HUES6 (cell line): ENCODE measurements around the gene GPC3.
"Not testable (repeated sequence)": the region's sequence is repeated elsewhere in the genome, so short reads cannot be mapped to it uniquely, and the experiment has no call there.

Experiments
- H3K27ac ChIP-seq: 2 replicates; pipeline ENCODE4 v1.7.0; 2013; ENCODE audit warnings: low read depth, mild to moderate bottlenecking, low read length, inconsistent platforms
- H3K27me3 ChIP-seq: 2 replicates; pipeline ENCODE4 v1.6.1; 2013; ENCODE audit warnings: low read length; ENCODE audit not compliant: control insufficient read depth, insufficient read depth
- H3K36me3 ChIP-seq: 2 replicates; pipeline ENCODE4 v1.6.1; 2013; ENCODE audit warnings: low read length; ENCODE audit not compliant: control insufficient read depth, insufficient read depth
- H3K4me1 ChIP-seq: 2 replicates; pipeline ENCODE4 v1.6.1; 2013; ENCODE audit warnings: low read length; ENCODE audit not compliant: control insufficient read depth, insufficient read depth
- H3K4me3 ChIP-seq: 2 replicates; pipeline ENCODE4 v1.5.1; 2013; ENCODE audit warnings: low read depth, low read length
- H3K9ac ChIP-seq: one replicate; pipeline ENCODE4 v1.6.1; 2013; ENCODE audit warnings: mild to moderate bottlenecking, low read length
- H3K9me3 ChIP-seq: 2 replicates; pipeline ENCODE4 v1.6.1; 2013; ENCODE audit warnings: low read depth, low read length; ENCODE audit not compliant: control insufficient read depth, insufficient read depth

The GPC3 gene

GRCh38 chrX:133741303-133741702, 244.1 kb downstream of the GPC3 start:
- no peak overlapping the region for H3K9ac ChIP-seq
- no peak overlapping the region for H3K4me3 ChIP-seq
- H3K27ac ChIP-seq: no peak overlapping the region
- H3K9me3 ChIP-seq: no peaks in the 10 kb centered on the region
- H3K27me3 ChIP-seq: no peaks in the 10 kb centered on the region; the same call in 1 of the 2 replicates
- H3K36me3 ChIP-seq: no peaks in the 10 kb centered on the region
- H3K4me1 ChIP-seq: 0 out of 2 replicates have a peak, but pooled peaks cover 4% of the 10 kb centered on the region

DNA sequence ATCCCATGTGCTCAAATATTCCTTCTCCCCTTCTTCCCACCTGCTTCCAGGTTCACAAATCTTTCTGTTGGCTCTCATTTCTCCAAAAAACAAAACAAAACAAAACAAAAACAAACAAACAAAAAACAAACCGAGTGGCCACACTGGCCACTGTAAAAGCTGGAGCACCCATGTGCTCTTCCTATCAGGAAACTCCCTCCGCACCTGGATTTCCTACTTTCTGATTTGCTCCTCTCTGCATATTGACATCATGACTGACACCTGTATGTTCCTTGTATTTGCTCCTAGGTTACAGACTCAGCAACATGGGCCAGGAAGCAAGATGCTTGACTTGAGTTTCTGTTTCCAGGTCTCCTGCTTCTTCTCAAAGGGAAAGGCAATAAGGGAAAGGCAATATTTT, 258.8 kb downstream of the GPC3 start:
- Histone ChIP-seq H3K27me3 (no peaks in the 10 kb centered on the region; the same call in 1 of the 2 replicates), H3K9ac (no peak overlapping the region), H3K36me3 (no peaks in the 10 kb centered on the region), H3K27ac (no peak overlapping the region), H3K4me3 (no peak overlapping the region), H3K9me3 (no peaks in the 10 kb centered on the region), H3K4me1 (peaks cover 7% of the 10 kb centered on the region)

GRCh38 chrX:133726211-133726630, 259.2 kb downstream of the GPC3 start:
- Histone ChIP-seq H3K27me3 (no peaks in the 10 kb centered on the region; the same call in 1 of the 2 replicates), H3K9ac (no peak overlapping the region), H3K9me3 (no peaks in the 10 kb centered on the region), H3K4me1 (peaks cover 7% of the 10 kb centered on the region), H3K4me3 (no peak overlapping the region), H3K36me3 (no peaks in the 10 kb centered on the region), H3K27ac (no peak overlapping the region)

DNA sequence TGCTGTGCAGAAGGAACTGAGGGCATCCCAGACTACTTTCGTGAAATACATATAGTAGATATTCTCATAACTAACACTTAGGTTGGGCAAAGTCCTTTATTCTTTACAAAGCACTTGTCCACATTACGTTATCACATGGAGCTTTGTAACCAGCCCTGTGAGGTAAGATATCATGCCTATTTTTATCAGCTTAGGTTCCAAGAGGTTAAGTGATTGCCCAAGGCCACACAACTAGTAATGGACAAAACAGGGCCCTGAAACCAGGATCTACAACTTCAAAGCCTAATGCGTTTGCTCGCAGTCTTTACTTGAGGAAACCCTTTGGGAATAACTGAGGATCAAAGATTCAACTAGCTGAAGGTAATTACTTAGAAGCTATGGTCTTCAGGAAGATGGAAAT, 261.5 kb downstream of the GPC3 start:
- Histone ChIP-seq H3K4me1 (peaks cover 7% of the 10 kb centered on the region), H3K9me3 (0 out of 2 replicates have a peak, but pooled peaks cover 3% of the 10 kb centered on the region), H3K36me3 (no peaks in the 10 kb centered on the region), H3K27ac (no peak overlapping the region), H3K4me3 (no peak overlapping the region), H3K27me3 (no peaks in the 10 kb centered on the region; the same call in 1 of the 2 replicates), H3K9ac (no peak overlapping the region)

DNA sequence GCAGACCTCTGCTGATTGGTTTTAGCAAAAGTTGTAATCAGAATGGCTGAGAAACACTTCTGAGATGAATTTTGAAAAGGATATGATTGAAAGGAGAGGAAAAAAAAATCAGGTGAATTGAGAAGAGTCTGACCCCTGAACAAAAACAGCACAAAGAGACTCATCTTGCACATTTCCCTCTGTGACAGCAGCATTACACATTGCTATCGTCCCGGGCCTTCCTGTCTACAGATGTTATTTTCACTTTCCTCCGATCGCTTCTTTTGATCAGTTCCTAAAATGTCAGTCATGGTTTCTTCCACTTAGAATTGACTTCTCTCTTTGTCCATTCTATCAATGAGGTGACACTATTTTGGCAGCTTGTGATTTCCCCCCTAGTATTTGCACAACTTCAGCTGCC, 262.6 kb downstream of the GPC3 start:
- Histone ChIP-seq H3K9ac (no peak overlapping the region), H3K27me3 (no peaks in the 10 kb centered on the region; the same call in 1 of the 2 replicates), H3K9me3 (peaks cover 3% of the 10 kb centered on the region; the same call in 1 of the 2 replicates), H3K4me3 (no peak overlapping the region), H3K27ac (no peak overlapping the region), H3K36me3 (no peaks in the 10 kb centered on the region), H3K4me1 (peaks cover 7% of the 10 kb centered on the region)

DNA sequence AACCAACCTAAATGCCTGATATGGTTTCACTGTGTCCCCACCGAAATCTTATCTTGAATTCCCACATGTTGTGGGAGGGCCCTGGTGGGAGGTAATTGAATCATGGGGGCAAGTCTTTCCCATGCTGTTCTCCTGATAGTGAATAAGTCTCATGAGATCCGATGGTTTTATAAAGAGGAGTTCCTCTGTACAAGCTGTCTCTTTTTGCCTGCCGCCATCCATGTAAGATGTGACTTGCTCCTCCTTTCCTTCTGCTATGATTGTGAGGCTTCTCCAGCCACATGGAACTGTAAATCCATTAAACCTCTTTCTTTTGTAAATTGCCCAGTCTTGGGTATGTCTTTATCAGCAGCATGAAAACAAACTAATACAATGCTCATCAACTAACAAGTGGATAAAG, 265.1 kb downstream of the GPC3 start:
- not testable (repeated sequence) for H3K27me3 ChIP-seq, H3K4me3 ChIP-seq, H3K27ac ChIP-seq, H3K36me3 ChIP-seq, H3K4me1 ChIP-seq, H3K9ac ChIP-seq
- peaks cover 19% of the 10 kb centered on the region for H3K9me3 ChIP-seq

DNA sequence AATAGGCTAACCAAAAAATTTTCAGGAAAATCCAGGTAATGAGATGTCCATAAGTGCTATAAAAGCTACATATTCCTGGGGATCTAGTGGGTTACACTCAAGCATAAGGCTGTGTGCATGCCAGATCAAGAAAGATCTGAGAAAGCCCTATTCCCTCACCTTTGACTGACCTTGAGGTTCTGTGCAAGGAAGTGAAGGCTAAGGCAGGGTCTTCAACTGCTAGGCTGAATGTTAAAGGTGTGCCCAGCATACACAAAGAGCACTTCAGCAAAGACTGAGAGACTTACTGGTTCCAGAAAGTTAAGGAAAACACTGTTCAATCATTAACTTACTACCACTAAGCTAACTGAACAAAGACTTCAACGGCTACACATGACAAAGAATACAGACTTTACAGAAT, 269.7 kb downstream of the GPC3 start:
- Histone ChIP-seq H3K9ac (no peak overlapping the region), H3K4me3 (no peak overlapping the region), H3K27me3 (no peaks in the 10 kb centered on the region), H3K36me3 (no peaks in the 10 kb centered on the region), H3K4me1 (peaks cover 5% of the 10 kb centered on the region; the same call in 1 of the 2 replicates), H3K9me3 (peaks cover 20% of the 10 kb centered on the region), H3K27ac (no peak overlapping the region)

GRCh38 chrX:133709501-133709900, 275.9 kb downstream of the GPC3 start:
- H3K4me3 ChIP-seq: no peak overlapping the region
- no peaks in the 10 kb centered on the region for H3K36me3 ChIP-seq
- H3K4me1 ChIP-seq: peaks cover 27% of the 10 kb centered on the region
- H3K27ac ChIP-seq: 0 out of 2 replicates have a peak overlapping the region, but pooled peaks have one; percentile 1
- H3K9me3 ChIP-seq: 0 out of 2 replicates have a peak, but pooled peaks cover 3% of the 10 kb centered on the region
- no peak overlapping the region for H3K9ac ChIP-seq
- H3K27me3 ChIP-seq: 0 out of 2 replicates have a peak, but pooled peaks cover 2% of the 10 kb centered on the region

- H3K9ac ChIP-seq: no peak overlapping the region
- H3K36me3 ChIP-seq: no peaks in the 10 kb centered on the region
- H3K4me1 ChIP-seq: peaks cover 37% of the 10 kb centered on the region
- 0 out of 2 replicates have a peak, but pooled peaks cover 3% of the 10 kb centered on the region for H3K9me3 ChIP-seq
- no peak overlapping the region for H3K4me3 ChIP-seq
- H3K27ac ChIP-seq: no peak overlapping the region
- peaks cover 2% of the 10 kb centered on the region; the same call in 1 of the 2 replicates for H3K27me3 ChIP-seq
Observed at GRCh38 chrX:133706890-133707289, 278.5 kb downstream of the GPC3 start.

DNA sequence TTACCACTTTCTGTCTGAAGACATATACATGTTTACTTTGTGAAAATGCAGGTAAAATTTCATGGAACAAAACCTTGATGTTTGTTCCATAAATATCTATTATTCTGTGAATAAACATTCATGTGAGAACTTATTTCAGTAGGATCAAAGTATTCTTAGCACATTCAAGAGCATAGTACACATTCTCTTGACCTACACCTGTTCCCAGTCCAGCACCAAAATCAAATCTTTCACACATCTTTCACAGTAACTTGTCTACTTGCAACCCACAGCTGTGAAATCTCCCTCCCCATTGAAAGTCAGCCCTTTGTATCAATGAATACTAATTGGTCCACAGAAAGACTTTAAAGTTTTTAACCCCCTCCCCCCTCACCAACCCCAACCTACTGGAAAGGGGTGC, 283.2 kb downstream of the GPC3 start:
- Histone ChIP-seq H3K36me3 (no peaks in the 10 kb centered on the region), H3K4me1 (peaks cover 30% of the 10 kb centered on the region), H3K27me3 (peaks cover 2% of the 10 kb centered on the region; the same call in 1 of the 2 replicates), H3K9ac (no peak overlapping the region), H3K9me3 (0 out of 2 replicates have a peak, but pooled peaks cover 3% of the 10 kb centered on the region), H3K4me3 (no peak overlapping the region), H3K27ac (no peak overlapping the region)

DNA sequence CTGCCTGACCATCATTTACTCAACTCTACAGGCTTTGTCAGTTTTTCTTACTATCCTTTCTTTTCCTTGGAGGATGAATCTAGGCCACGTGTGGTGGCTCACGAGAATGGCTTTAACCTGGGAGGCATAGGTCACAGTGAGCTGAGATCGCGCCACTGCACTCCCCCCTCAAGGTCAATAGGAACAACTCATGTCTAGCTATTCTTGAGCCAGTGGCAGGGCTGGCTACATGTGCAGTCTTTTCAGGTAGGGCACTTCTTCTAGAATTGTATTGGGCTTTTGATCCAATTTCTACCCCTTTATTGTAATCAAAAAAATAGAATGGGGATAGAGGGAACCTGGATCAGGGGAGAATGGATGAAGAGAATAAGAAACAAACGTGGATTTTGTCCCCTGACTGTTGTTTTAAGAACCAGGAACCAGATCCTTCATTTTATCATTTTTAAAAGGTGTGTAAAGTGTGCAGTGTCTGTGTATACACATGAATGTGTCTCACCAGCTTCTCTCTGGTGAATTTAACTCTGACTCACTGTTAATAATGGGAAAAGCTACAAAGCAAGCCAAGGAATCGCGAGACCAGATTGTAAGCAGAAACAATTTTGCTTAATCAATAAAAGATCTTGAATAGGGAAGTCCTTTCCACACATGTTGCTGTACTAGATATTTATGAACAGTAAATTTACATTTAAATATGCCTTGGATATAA, 286.2 kb downstream of the GPC3 start:
- Histone ChIP-seq H3K4me1 (peaks cover 40% of the 10 kb centered on the region), H3K9me3 (no peaks in the 10 kb centered on the region; the same call in 1 of the 2 replicates), H3K27me3 (no peaks in the 10 kb centered on the region; the same call in 1 of the 2 replicates), H3K4me3 (no peak overlapping the region), H3K9ac (no peak overlapping the region), H3K36me3 (no peaks in the 10 kb centered on the region), H3K27ac (no peak overlapping the region)
